Bronchial epithelial cell (primary cell): Measurements from ENCODE around the gene GFPT1. TPM values are rescaled to one million over a fixed set of nuclear protein-coding genes. Genes with fewer than 3 reads are reported as not detected.
A peak's percentile ranks its signal among the peaks of the same experiment; 100 is the strongest.

Experiments used
- DNase-seq: peaks from one replicate; pipeline ENCODE4 v3.0.0-alpha.2; 2010; ENCODE audit warnings: low read depth
- FAIRE-seq: peaks from 2 replicates; lab custom pipeline; 2011; peaks lifted over from hg19 to GRCh38; lab: Jason Lieb, UNC
- H3K27me3 ChIP-seq: 2 replicates; pipeline ENCODE4 v1.5.1; 2011; ENCODE audit warnings: low read length; ENCODE audit not compliant: control insufficient read depth, insufficient read depth
- H3K36me3 ChIP-seq: 2 replicates; pipeline ENCODE4 v1.5.1; 2011; ENCODE audit warnings: low read length; ENCODE audit not compliant: control insufficient read depth, insufficient read depth
- H3K4me3 ChIP-seq: 2 replicates; pipeline ENCODE4 v1.5.1; 2011; ENCODE audit warnings: mild to moderate bottlenecking, low read depth, low read length, control low read depth
- total RNA-seq: library from RNA; depleted of rRNA; stranded (reverse); fragments of >200 nt; gene quantifications from 2 replicates; pipeline ENCODE4 v1.2.1, GENCODE V29; 2014
- TF ChIP-seq, protein P1 (sequence below): IDR thresholded peaks from 2 replicates; pipeline ENCODE4 v1.5.1; 2011; ENCODE audit warnings: mild to moderate bottlenecking, moderate library complexity, low read length, control low read depth, inconsistent platforms; ENCODE audit not compliant: insufficient read depth, severe bottlenecking

The GFPT1 gene
- total RNA-seq, 1 donor from 2014 or later, result 101 TPM

DNA sequence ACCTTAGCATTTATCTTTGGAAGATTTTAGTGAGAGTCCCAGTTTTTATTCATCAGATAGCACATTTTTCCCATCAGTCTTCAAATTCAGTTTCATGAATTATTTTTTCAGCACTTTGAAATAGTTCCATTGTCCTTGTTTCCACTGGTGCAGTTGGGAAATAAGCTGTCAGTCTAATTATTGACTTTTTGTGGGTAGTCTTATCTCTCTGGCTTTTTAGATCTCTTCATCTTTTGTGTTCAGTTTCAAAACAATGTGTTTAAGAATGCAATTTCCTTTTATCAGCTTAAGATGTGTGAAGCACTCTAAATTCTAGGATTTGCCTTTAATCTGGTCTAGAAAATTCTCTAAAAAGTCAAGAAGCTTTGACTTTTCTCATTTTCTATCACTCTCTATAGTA is 70.5 kb downstream of the GFPT1 start:
- Histone ChIP-seq H3K27me3 (no peaks in the 10 kb centered on the region), H3K36me3 (no peaks in the 10 kb centered on the region), H3K4me3 (no peak overlapping the region)
- FAIRE-seq (no peak), DNase-seq (no peak)
- TF ChIP-seq, protein P1, sequence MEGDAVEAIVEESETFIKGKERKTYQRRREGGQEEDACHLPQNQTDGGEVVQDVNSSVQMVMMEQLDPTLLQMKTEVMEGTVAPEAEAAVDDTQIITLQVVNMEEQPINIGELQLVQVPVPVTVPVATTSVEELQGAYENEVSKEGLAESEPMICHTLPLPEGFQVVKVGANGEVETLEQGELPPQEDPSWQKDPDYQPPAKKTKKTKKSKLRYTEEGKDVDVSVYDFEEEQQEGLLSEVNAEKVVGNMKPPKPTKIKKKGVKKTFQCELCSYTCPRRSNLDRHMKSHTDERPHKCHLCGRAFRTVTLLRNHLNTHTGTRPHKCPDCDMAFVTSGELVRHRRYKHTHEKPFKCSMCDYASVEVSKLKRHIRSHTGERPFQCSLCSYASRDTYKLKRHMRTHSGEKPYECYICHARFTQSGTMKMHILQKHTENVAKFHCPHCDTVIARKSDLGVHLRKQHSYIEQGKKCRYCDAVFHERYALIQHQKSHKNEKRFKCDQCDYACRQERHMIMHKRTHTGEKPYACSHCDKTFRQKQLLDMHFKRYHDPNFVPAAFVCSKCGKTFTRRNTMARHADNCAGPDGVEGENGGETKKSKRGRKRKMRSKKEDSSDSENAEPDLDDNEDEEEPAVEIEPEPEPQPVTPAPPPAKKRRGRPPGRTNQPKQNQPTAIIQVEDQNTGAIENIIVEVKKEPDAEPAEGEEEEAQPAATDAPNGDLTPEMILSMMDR, result no peak

DNA sequence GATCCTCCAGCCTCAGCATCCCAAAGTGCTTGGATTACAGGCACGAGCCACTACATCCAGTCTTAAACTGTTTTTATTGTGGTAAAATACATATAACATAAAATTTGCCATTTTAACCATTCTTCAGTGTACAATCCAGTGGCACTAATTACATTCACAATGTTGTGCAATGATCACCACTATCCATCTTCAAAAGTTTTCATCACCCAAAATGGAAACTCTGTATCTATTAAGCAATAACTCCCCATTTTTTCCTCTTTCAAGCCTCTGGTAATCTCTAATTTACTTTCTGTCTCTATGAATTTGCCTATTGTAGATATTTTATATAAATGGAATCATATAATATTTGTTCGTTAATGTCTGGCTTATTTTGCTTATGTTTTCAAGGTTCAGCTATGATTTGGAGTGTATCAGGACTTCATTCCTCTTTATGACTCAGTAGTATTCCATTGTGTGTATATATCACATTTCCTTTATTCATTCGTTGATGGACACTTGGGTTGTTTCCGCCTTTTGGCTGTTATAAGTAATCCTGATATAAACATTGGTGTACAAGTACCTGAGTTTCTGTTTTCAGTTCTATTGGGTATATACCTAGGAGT is 71.8 kb downstream of the GFPT1 start:
- DNase-seq (no peak), FAIRE-seq (no peak)
- Histone ChIP-seq H3K27me3 (no peaks in the 10 kb centered on the region), H3K36me3 (no peaks in the 10 kb centered on the region), H3K4me3 (no peak overlapping the region)
- TF ChIP-seq, protein P1, result no peak

DNA sequence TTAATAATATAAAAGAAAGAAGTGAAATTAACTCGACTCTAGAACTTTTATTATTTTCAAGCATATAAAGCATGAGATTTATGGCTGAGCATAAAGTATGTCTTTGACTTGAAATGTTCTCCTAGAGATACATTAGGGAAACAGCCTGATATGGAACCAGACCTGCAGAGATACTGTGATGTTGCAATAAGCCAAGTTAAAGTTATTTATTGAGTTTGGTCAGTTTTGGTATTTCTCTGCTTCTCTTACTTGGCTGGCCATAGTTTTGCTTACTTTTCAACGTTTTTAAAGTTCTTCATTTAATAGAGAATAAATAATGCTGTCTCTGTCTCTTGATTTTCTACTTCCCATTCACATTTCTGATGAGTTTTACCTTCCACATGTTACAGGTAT is 76.0 kb downstream of the GFPT1 start:
- TF ChIP-seq, protein P1, result no peak
- FAIRE-seq (no peak), DNase-seq (no peak)
- no peaks in the 10 kb centered on the region for H3K36me3 ChIP-seq
- peaks cover under 1% of the 10 kb centered on the region for H3K27me3 ChIP-seq
- no peak overlapping the region for H3K4me3 ChIP-seq

DNA sequence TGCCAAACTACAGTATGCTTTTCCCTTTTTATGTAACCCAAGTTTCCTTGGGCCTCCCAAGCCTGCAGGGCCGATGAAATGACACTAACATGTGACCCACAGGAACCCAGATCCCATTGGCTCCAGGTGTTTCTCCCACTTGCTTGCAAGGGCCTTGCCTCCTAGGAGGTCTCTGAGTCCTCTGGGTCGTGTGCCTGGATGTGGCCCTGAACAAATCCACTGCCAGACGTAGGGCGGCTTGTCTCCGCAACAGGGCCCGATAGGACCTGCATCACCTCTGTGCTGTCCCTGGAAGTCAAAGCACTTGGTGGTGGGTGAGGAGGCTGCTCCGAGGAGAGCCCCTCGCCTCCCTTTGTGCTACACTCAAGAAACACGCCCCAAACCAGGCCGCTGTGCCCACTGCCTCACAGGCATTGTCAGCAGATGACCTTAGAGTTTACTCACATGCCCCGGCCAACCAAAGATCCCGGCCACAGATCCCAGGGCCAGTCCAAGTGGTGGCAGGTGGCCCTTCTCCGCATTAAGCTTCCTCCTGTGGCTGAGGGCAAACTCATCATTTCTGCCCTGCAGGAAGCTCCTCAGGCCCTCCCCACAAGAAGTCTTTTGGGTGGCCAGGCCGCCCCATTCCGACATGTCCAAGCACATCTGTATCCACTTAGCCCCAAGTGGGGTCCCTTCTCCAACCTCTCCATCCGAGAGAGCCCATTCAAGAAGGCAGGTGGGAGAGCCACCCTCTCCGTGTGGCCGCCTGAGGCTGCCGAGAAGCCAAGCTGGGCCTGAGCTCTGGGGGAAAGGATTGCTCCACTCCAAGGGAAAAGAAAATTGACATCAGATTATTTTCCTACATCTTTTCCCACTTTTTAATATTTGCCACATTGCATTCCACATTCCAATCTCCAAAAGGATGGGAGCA is 76.7 kb downstream of the GFPT1 start:
- DNase-seq (no peak), FAIRE-seq (no peak)
- H3K27me3 ChIP-seq, result peaks cover 4% of the 10 kb centered on the region
- H3K36me3 ChIP-seq, result no peaks in the 10 kb centered on the region
- no peak overlapping the region for H3K4me3 ChIP-seq
- TF ChIP-seq, protein P1, result no peak

DNA sequence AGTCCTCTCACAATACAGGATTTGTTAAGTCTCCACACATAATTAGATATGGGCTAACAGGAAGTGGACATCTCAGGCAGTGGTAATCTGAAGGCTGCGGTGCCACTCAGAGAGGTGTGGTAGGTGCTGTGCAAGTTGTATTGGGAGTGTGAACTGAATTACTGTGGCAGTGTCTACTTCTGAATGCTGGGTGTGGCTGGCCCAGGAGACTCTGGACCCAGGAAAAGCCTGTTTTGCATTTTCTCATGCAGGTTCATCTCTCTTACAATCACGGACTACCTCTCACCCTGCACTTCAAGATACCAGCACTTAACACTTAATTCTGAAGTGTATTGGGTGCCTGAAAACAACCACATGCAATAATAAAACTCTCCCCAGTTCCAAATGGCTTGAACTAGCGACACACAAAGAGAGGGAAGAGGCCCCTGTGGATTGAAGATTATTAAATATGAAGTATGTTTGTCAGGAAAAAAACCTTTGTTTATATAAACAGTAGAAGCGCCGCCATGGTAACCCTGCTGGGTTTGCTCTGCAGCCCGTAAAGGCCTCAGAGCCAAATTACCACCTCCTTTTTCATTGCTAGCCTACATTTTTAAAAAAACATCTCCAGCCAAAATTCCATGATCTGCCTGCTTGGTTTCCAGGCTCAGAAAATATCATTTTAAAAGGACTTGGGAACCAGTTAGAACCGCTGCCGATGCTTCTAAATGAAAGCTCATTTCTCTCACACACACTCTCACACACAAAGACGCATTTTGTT is 77.5 kb downstream of the GFPT1 start:
- peak; percentile 29 for DNase-seq

More for the DNA sequence above, 77.5 kb downstream of the GFPT1 start:
- FAIRE-seq, result no peak
- H3K27me3 ChIP-seq, result peaks cover 4% of the 10 kb centered on the region
- TF ChIP-seq, protein P1, result no peak
- H3K36me3 ChIP-seq, result no peaks in the 10 kb centered on the region
- no peak overlapping the region for H3K4me3 ChIP-seq
